D721Med (cell line): Measurements from ENCODE around the gene GPATCH1.

Source experiments
- DNase-seq: peaks from one replicate; pipeline ENCODE4 v3.0.0; 2011; ENCODE audit warnings: low spot score; ENCODE audit not compliant: insufficient read length
- FAIRE-seq: peaks from 2 replicates; lab custom pipeline; 2011; peaks lifted over from hg19 to GRCh38; lab: Jason Lieb, UNC
- TF ChIP-seq, protein P1 (sequence below): IDR thresholded peaks from 2 replicates; pipeline ENCODE4 v1.5.1; 2012; ENCODE audit warnings: mild to moderate bottlenecking, control low read depth; ENCODE audit not compliant: insufficient read depth; ENCODE audit errors: missing control alignments

Gene GPATCH1

GRCh38 chr19:33171222-33171795, 90.3 kb downstream of the GPATCH1 start:
- DNase-seq (no peak), FAIRE-seq (no peak)
- TF ChIP-seq, protein P1, sequence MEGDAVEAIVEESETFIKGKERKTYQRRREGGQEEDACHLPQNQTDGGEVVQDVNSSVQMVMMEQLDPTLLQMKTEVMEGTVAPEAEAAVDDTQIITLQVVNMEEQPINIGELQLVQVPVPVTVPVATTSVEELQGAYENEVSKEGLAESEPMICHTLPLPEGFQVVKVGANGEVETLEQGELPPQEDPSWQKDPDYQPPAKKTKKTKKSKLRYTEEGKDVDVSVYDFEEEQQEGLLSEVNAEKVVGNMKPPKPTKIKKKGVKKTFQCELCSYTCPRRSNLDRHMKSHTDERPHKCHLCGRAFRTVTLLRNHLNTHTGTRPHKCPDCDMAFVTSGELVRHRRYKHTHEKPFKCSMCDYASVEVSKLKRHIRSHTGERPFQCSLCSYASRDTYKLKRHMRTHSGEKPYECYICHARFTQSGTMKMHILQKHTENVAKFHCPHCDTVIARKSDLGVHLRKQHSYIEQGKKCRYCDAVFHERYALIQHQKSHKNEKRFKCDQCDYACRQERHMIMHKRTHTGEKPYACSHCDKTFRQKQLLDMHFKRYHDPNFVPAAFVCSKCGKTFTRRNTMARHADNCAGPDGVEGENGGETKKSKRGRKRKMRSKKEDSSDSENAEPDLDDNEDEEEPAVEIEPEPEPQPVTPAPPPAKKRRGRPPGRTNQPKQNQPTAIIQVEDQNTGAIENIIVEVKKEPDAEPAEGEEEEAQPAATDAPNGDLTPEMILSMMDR = no peak

GRCh38 chr19:33171916-33172359, 91.0 kb downstream of the GPATCH1 start:
- TF ChIP-seq, protein P1 = no peak
- DNase-seq (no peak), FAIRE-seq (no peak)

GRCh38 chr19:33174186-33174585, 93.2 kb downstream of the GPATCH1 start:
- FAIRE-seq (no peak), DNase-seq (no peak)
- TF ChIP-seq, protein P1 = no peak

DNA sequence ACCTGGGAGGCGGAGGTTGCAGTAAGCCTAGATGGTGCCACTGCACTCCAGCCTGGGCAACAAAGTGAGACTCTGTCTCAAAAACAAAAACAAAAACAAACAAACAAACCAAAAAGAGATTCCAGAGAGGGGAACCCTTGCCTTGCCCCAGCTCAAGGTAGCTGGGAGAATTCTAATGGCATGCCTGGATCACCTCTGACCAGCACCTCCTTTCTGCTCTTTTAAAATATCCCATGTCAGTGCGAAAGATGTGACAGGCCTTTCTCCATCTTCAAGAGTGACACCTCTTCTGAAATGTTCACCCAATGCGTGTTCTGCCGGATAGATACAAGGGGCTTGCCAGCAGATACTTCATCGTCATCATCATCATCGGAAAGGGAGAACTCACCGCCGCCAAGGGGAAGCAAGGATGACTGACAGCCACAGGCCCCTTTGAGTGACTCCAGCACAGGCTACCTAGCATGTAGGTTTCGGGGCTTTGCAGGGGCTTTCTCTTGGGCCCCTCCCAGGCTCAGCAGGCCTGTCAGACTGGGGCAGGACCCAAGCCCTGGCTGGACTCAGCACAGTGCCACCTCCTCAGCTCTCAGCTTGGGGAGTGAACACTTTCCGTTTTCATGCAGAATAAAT, 94.3 kb downstream of the GPATCH1 start:
- TF ChIP-seq, protein P1 = no peak
- FAIRE-seq (no peak), DNase-seq (no peak)

DNA sequence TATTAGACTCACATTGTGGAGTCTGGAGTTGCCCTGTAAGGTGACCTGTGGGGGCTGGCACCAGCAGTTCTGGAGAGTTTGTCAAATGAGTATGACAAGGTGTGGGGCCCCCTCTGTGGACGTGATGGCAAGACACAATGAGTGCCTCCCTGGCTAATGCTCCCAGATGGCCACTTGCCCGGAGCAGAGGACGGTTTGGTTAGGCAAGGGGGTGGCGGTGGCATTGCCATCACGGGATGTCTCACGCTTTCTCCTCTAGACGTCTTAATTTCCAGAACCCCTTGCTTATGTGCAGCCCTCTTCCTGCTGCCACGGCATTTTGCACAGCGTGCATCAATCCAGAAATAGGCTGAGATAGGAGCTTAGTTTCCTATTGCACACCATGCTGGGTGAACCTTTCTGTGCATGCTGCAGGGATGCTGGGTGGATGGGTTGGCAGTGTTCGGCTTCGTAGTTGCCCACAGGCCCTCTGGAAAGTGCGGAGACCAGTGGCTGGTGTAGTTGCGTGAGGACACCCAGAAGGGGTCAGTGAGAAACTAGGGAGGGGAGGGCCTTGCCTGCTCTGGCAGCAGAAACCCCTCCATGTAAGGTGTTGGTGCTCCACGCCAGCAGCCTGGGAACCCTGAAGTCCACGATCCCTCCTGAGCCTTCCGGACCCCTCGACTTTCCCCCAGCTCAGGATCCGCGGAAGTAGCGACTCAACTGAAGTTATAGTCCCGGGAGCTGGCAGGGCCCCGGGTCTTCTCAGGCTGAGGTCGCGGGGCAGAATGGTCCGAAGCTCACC, 95.1 kb downstream of the GPATCH1 start:
- FAIRE-seq (no peak), DNase-seq (no peak)
- TF ChIP-seq, protein P1 = no peak

GRCh38 chr19:33176670-33177416, 95.9 kb downstream of the GPATCH1 start:
- TF ChIP-seq, protein P1 = no peak
- FAIRE-seq = peak; percentile 53
- DNase-seq = peak; percentile 91
